ENCODE measurements around the gene MCOLN3.
"Not testable (repeated sequence)": the region's sequence is repeated elsewhere in the genome, so short reads cannot be mapped to it uniquely, and the experiment has no call there.

Gene MCOLN3

GRCh38 chr1:85047472-85048295, 616 bp downstream of the MCOLN3 start:
- DNase-seq, result no peak

GRCh38 chr1:85047144-85047471, 1.2 kb downstream of the MCOLN3 start:
- DNase-seq, result no peak

- no peak for DNase-seq
These were observed 5.9 kb downstream of the MCOLN3 start for GRCh38 chr1:85042413-85042812.

GRCh38 chr1:85041793-85042192, 6.5 kb downstream of the MCOLN3 start:
- DNase-seq, result no peak

- DNase-seq, result no peak
These were observed 15.1 kb downstream of the MCOLN3 start for GRCh38 chr1:85033221-85033620.

GRCh38 chr1:85030536-85030935, 17.8 kb downstream of the MCOLN3 start:
- no peak for DNase-seq

GRCh38 chr1:85028151-85028550, 20.1 kb downstream of the MCOLN3 start:
- DNase-seq, result no peak

GRCh38 chr1:85027242-85027983, 20.9 kb downstream of the MCOLN3 start:
- DNase-seq, result no peak

- no peak for DNase-seq
These were observed 22.4 kb downstream of the MCOLN3 start for GRCh38 chr1:85025940-85026339.

GRCh38 chr1:85024736-85025135, 23.6 kb downstream of the MCOLN3 start:
- DNase-seq, result no peak

GRCh38 chr1:85022700-85023099, 25.6 kb downstream of the MCOLN3 start:
- no peak for DNase-seq

GRCh38 chr1:85019994-85020393, 28.3 kb downstream of the MCOLN3 start:
- DNase-seq, result no peak

- no peak for DNase-seq
These were observed 32.5 kb downstream of the MCOLN3 start for GRCh38 chr1:85015826-85016225.

- DNase-seq, result not testable (repeated sequence)
These were observed 42.7 kb downstream of the MCOLN3 start for GRCh38 chr1:85005641-85006040.

GRCh38 chr1:85001742-85002141, 46.6 kb downstream of the MCOLN3 start:
- DNase-seq, result no peak

GRCh38 chr1:84998642-84999280, 49.5 kb downstream of the MCOLN3 start:
- DNase-seq, result no peak

GRCh38 chr1:84997667-84998600, 50.4 kb downstream of the MCOLN3 start:
- no peak for DNase-seq

- no peak for DNase-seq
These were observed 51.2 kb downstream of the MCOLN3 start, which contains the start of gene MCOLN2 for GRCh38 chr1:84996846-84997666. MCOLN2 (minus strand) TSS chr1:84997113; CDS start chr1:84996872, 241 bp downstream.

- no peak for DNase-seq
These were observed 52.6 kb downstream of the MCOLN3 start for GRCh38 chr1:84995484-84996334.

- DNase-seq, result no peak
These were observed 57.0 kb downstream of the MCOLN3 start for GRCh38 chr1:84991097-84991920.

Data from NCI-H187 treated with DMSO at 0.1 percent for 48 hours (cell line).